DND-41 (cell line): Measurements from ENCODE around the gene SLC12A6.

Source experiments
- ATAC-seq: fragments of 200-7000 bp; cut with Tn5 transposase; 3 replicates; pipeline ENCODE4 v1.9.1; 2021; ENCODE audit warnings: low read depth; ENCODE audit not compliant: insufficient read depth
- DNase-seq: peaks from one replicate; pipeline ENCODE4 v3.0.0-alpha.2; 2020
- H2AFZ ChIP-seq: 2 replicates; pipeline ENCODE4 v1.6.0; 2012; ENCODE audit warnings: low read depth, low read length
- H3K27ac ChIP-seq: 2 replicates; pipeline ENCODE4 v1.5.1; 2012; ENCODE audit warnings: low read length, inconsistent platforms
- H3K27me3 ChIP-seq: fragments of 200-600 bp; sonication (generic); 2 replicates; pipeline ENCODE4 v1.6.0; 2012; ENCODE audit warnings: low read length, mild to moderate bottlenecking, inconsistent platforms; ENCODE audit not compliant: insufficient read depth, poor library complexity
- H3K36me3 ChIP-seq: 2 replicates; pipeline ENCODE4 v1.5.1; 2012; ENCODE audit warnings: low read length, inconsistent platforms; ENCODE audit not compliant: insufficient read depth
- H3K4me1 ChIP-seq: 2 replicates; pipeline ENCODE4 v1.5.1; 2012; ENCODE audit warnings: mild to moderate bottlenecking, low read length; ENCODE audit not compliant: insufficient read depth
- H3K4me2 ChIP-seq: 2 replicates; pipeline ENCODE4 v1.6.0; 2012; ENCODE audit warnings: mild to moderate bottlenecking, moderate library complexity, low read length, inconsistent platforms; ENCODE audit not compliant: insufficient read depth
- H3K4me3 ChIP-seq, 2 experiments: fragments of 200-600 bp in 1 of 2; shearing (Covaris generic) in 1 of 2; 2 replicates each; pipeline ENCODE4 v1.5.1; 2012 to 2016; ENCODE audit warnings: inconsistent platforms in 2 of 2, low read length in 2 of 2, mild to moderate bottlenecking in 2 of 2, low read depth in 1 of 2, moderate library complexity in 1 of 2
- H3K79me2 ChIP-seq: 2 replicates; pipeline ENCODE4 v1.6.0; 2012; ENCODE audit warnings: low read length, inconsistent platforms; ENCODE audit not compliant: insufficient read depth
- H3K9ac ChIP-seq: 2 replicates; pipeline ENCODE4 v1.6.0; 2012; ENCODE audit warnings: low read depth, mild to moderate bottlenecking, inconsistent platforms, low read length, moderate library complexity
- H3K9me3 ChIP-seq: 2 replicates; pipeline ENCODE4 v1.5.1; 2012; ENCODE audit warnings: low read length, moderate library complexity, mild to moderate bottlenecking, inconsistent platforms; ENCODE audit not compliant: insufficient read depth, severe bottlenecking
- H4K20me1 ChIP-seq: 2 replicates; pipeline ENCODE4 v1.6.0; 2012; ENCODE audit warnings: low read length; ENCODE audit not compliant: insufficient read depth
- CTCF ChIP-seq: IDR thresholded peaks from 2 replicates; pipeline ENCODE4 v1.5.1; 2012; ENCODE audit warnings: borderline replicate concordance, low read length, moderate library complexity, mild to moderate bottlenecking; ENCODE audit not compliant: poor library complexity, severe bottlenecking; ENCODE audit errors: extremely low read depth
- EZH2 ChIP-seq: IDR thresholded peaks from 3 replicates; pipeline ENCODE4 v1.6.1; 2012; ENCODE audit warnings: borderline replicate concordance, low read depth, mild to moderate bottlenecking, moderate library complexity, low read length, inconsistent platforms; ENCODE audit not compliant: severe bottlenecking

Gene SLC12A6

DNA sequence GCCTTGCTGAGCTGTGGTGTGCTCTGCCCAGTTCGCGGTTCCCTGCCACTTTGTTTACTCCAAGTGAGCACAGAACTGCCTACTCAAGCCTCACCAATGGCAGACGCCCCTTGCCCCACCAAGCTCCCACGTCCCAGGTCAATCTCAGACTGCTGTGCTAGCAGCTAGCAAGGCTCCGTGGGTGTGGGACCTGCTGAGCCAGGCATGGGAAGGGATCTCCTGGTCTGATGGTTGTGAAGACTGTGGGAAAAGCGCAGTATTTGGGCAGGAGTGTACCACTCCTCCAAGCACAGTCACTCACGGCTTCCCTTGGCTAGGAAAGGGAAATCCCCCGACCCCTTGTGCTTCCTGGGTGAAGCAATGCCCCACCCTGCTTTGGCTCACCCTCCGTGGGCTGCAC is 45.0 kb downstream of the SLC12A6 start:
- no peak overlapping the region for H3K27ac ChIP-seq
- TF ChIP-seq CTCF = no peak
- TF ChIP-seq EZH2 = no peak

GRCh38 chr15:34284937-34285336 is 52.6 kb downstream of the SLC12A6 start:
- Histone ChIP-seq H3K27ac (no peak overlapping the region), H3K79me2 (no peaks in the 10 kb centered on the region), H3K4me1 (no peaks in the 10 kb centered on the region), H3K4me2 (no peak overlapping the region), H3K27me3 (no peaks in the 10 kb centered on the region), H4K20me1 (no peaks in the 10 kb centered on the region), H2AFZ (no peak overlapping the region), H3K36me3 (no peaks in the 10 kb centered on the region), H3K9me3 (no peaks in the 10 kb centered on the region), H3K9ac (no peak overlapping the region), H3K4me3 (no peak overlapping the region)
- no peak for DNase-seq
- TF ChIP-seq EZH2 (no peak), CTCF (no peak)
- ATAC-seq = no peak

More for the DNA sequence above, 45.0 kb downstream of the SLC12A6 start:
- Histone ChIP-seq H3K4me3 (no peak overlapping the region), H3K36me3 (no peaks in the 10 kb centered on the region), H3K4me2 (no peak overlapping the region), H3K27me3 (no peaks in the 10 kb centered on the region), H4K20me1 (no peaks in the 10 kb centered on the region), H3K9ac (no peak overlapping the region), H3K79me2 (no peaks in the 10 kb centered on the region), H3K4me1 (no peaks in the 10 kb centered on the region), H2AFZ (no peak overlapping the region), H3K9me3 (no peaks in the 10 kb centered on the region)
- DNase-seq = no peak
- ATAC-seq = no peak

DNA sequence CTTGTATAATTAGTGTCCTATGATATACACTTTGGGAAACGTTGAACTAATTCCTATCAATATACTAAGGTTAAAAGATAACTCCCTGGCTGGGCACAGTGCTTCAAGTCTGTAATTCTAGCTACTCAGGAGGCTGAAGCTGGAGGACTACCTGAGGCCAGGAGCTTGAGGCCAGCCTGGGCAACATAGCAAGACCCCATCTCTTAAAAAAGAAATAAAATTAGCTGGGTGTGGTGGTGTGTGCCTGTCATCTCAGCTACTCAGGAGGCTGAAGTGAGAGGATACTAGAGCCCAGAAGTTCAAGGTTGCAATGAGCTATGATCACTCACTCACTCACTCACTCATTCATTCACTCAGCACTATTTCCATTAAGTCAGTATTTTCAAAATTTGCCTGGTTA is 55.2 kb downstream of the SLC12A6 start:
- Histone ChIP-seq H3K27ac (no peak overlapping the region), H4K20me1 (no peaks in the 10 kb centered on the region), H3K9ac (no peak overlapping the region), H3K36me3 (no peaks in the 10 kb centered on the region), H3K4me3 (no peak overlapping the region), H3K79me2 (no peaks in the 10 kb centered on the region), H3K4me1 (no peaks in the 10 kb centered on the region), H3K27me3 (no peaks in the 10 kb centered on the region), H3K9me3 (no peaks in the 10 kb centered on the region), H3K4me2 (no peak overlapping the region), H2AFZ (no peak overlapping the region)
- TF ChIP-seq EZH2 (no peak), CTCF (no peak)
- ATAC-seq (no peak), DNase-seq (no peak)

DNA sequence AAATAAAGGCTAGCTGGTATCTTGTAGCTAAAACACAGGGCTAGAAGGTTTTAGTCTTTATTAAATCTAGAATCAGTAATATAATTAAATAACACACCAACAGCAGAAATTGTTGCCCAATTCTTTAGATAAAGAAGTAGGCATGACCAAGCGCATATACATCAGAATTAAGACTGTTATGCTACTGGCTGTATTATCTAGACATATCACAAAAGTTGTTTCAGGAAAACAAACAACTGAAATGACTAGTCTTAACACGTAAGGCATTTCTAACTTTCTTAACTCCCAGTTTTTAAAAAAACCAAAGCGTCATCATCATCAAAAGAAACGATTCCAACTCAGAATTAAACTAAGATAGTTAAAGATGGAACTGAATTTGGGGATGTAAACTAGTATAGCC is 57.4 kb downstream of the SLC12A6 start:
- H3K9me3 ChIP-seq = no peaks in the 10 kb centered on the region
- TF ChIP-seq CTCF = no peak
- no peak for TF ChIP-seq EZH2
- H3K27me3 ChIP-seq = no peaks in the 10 kb centered on the region
- H3K4me2 ChIP-seq = no peak overlapping the region
- ATAC-seq (no peak), DNase-seq (no peak)
- no peak overlapping the region for H3K27ac ChIP-seq
- H3K9ac ChIP-seq = no peak overlapping the region
- no peaks in the 10 kb centered on the region for H3K36me3 ChIP-seq
- H3K4me1 ChIP-seq = no peaks in the 10 kb centered on the region
- no peak overlapping the region for H2AFZ ChIP-seq
- no peaks in the 10 kb centered on the region for H4K20me1 ChIP-seq
- H3K4me3 ChIP-seq = no peak overlapping the region
- H3K79me2 ChIP-seq = no peaks in the 10 kb centered on the region
